Epidermal melanocyte (primary cell): ENCODE measurements around the gene CABLES1.
"Not testable (repeated sequence)": the region's sequence is repeated elsewhere in the genome, so short reads cannot be mapped to it uniquely, and the experiment has no call there.

Experiments
- DNase-seq: peaks from one replicate; pipeline ENCODE4 v3.0.0; 2011; ENCODE audit warnings: low spot score; ENCODE audit not compliant: insufficient read length

Gene CABLES1

DNA sequence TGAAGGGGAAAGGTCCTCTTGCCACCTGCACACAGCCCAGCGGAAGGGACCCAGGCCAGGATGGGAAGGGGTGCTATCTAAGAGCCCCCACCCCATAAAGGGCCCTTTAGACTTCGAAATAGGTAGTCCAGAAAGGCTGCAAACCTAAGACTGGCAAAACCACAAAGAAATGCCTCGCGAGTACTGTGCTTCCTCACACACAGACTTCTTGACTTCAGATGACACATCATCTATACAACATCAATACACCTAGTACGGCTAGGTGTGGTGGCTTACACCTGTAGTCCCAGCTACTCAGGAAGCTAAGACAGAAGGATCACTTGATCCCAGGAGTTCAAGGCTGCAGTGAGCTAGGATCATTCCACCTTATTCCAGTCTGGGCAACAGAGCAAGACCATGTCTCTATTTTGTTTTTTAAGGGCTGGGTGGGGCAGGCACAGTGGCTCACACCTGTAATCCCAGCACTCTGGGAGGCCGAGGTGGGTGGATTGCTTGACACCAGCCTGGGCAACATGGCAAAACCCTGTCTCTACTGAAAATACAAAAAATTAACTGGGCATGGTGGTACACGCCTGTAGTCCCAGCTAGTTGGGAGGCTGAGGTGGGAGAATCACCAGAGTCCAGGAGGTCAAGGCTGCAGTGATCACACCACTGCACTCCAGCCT is 125.8 kb downstream of the CABLES1 start:
- DNase-seq: no peak

- DNase-seq: no peak
These were observed 128.4 kb downstream of the CABLES1 start for GRCh38 chr18:23263551-23264235.

DNA sequence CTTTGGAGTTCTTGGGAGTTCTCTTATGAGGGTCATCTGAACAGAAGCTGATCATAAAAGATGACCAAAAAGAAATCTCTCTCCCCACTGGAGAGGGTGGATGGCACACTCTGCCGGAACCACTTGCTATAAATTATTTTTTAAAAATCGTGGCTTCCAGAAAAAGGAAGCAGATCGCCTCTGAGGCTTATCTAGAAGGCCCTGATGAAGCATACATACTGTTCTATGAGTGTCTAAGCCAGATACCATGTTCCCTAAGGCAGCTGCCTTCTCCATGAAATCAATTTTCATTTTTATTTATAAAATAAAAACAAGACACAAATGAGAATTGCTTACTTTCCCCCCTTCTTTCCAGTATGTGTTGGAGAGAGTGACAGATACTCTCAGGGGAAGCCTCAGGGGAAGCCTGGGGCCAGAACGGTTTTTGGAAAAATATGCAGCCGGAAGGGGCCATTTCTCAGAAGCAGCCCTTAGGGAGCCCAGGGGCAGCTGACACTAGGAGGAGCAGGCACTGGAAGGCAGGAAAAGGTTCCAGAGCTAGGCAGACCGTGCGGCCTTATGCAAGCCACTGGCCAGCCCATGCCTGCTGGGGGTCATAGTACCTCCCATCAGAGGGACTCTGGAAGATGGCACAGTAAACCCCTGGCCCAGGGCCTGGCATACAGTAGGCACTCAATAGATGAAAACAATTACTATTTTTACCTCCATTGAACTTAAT is 130.6 kb downstream of the CABLES1 start:
- no peak for DNase-seq

- no peak for DNase-seq
These were observed 131.6 kb downstream of the CABLES1 start for GRCh38 chr18:23266717-23267446.

DNA sequence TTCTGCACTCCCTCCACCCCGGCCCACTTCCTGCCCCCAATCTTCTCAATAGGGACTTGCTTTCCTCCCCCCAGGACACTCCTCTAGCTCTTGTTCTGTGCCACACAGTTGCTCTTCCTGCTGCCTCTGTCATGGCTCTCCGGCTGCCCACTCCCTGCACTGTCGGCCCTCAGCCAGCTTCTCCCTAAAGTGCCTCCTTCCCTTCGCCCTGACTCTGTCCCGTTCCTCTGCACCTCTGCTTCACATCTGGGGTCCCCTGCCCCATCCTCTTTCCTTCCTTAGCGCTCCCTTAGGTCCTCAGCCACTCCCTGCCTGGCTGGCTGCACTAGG is 132.1 kb downstream of the CABLES1 start:
- DNase-seq: no peak

- DNase-seq: no peak
These were observed 133.4 kb downstream of the CABLES1 start for GRCh38 chr18:23268641-23269040.

- not testable (repeated sequence) for DNase-seq
These were observed 133.8 kb downstream of the CABLES1 start for GRCh38 chr18:23269068-23269467.

DNA sequence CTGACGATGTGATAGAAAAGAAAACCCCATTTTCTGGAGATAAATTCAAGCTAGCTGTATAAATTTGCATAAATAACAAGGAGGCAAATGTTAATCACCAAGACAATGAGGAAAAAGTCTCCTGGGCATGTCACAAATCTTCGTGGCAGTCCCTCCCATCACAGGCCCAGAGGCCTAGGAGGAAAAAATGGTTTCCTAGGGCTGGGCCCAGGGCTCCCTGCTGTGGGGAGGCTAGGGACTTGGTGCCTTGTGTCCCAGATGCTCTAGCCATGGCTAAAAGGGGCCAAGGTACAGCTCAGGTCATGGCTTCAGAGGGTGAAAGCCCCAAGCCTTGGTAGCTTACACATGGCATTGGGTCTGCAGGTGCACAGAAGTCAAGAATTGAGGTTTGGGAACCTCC is 134.6 kb downstream of the CABLES1 start:
- no peak for DNase-seq

- DNase-seq: no peak
These were observed 135.8 kb downstream of the CABLES1 start for GRCh38 chr18:23270986-23271680.

GRCh38 chr18:23272498-23273232 is 137.4 kb downstream of the CABLES1 start:
- DNase-seq: no peak

GRCh38 chr18:23273443-23273966 is 138.2 kb downstream of the CABLES1 start:
- no peak for DNase-seq

DNA sequence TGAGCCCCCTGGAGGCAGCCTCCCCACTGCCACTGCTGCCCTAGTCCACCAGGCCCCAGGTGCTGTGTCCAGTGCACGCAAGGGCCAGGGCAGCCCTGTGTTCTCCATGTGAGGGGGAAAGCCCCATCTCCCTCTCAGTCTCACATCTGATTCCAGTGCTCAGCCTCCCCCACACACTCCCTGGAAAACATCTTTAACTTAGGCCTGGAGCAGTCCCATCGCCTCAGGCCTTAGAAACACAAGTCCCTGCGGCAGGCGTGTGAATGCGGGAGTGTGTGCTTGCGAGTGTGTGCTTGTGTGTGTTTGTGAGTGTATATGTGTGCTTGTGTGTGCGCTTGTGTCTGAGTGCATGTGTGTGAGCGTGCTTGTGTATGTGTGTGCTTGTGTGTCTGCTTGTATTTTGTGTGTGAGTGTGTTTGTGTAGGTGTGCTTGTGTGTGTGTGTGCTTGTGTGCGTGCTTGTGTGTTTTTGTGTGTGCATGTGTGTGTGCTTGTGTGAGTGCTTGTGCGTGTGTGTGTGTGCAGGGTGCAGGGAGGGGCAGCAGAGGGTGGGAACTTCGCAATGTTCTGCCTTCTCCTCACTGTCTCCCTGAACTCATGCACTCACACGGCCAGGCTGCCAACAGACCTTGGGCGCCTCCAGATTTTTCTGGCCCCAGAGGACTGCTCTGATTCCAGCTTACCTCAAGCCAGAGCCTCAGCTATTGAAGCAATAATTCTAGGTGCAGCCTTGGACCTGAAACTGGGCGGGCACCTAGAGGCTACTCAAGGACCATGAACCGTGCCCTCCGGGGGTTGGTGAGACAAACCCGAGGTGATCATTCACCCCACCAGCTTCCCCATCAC is 139.6 kb downstream of the CABLES1 start:
- DNase-seq: no peak

- no peak for DNase-seq
These were observed 141.2 kb downstream of the CABLES1 start for GRCh38 chr18:23276451-23276850.

- DNase-seq: no peak
These were observed 142.1 kb downstream of the CABLES1 start for GRCh38 chr18:23277399-23277798.

DNA sequence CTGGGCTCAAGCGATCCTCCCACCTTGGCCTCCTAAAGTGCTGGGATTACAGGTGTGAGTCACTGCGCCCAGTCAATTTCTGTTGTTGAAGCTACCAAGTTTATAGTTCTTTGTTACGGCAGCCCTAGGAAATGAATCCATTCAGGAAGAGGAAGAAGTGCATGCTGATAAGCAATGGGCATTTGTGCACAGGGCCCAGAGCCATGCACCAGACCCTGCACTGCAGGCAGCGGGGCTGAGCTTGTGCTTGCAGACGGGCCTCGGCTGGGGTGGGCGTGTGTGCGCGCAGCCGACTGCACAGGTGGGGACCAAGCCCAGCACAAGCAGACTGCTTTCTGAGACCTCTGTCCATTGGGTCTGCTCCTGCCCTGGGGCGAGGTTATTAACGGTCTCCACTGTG is 144.6 kb downstream of the CABLES1 start:
- DNase-seq: no peak

GRCh38 chr18:23280844-23281243 is 145.6 kb downstream of the CABLES1 start:
- DNase-seq: no peak

GRCh38 chr18:23281626-23282436 is 146.5 kb downstream of the CABLES1 start:
- peak; percentile 59 for DNase-seq

DNA sequence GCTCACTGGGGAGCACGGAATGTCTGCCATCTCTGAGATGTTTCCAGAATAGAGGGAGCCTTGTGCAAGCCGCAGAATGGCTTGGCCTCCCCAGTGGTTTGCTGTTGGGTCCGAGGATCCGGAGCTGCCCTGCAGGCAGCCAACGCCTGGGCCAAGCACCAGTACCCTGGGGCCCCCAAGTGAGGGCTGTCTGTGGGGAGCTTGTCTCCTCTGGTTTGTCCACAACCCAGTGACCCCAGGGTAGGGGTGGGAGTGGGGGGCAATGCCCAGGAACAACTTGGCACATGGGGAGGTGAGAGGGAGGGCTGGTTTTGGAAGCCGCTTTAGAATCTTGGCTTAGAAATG is 147.1 kb downstream of the CABLES1 start:
- no peak for DNase-seq

- DNase-seq: no peak
These were observed 148.7 kb downstream of the CABLES1 start for GRCh38 chr18:23283916-23284430.
